SK-N-MC (cell line): ENCODE measurements around the gene RIMKLB.
"Not testable (repeated sequence)": the region's sequence is repeated elsewhere in the genome, so short reads cannot be mapped to it uniquely, and the experiment has no call there.

ENCODE experiments used
- DNase-seq: peaks from one replicate; pipeline ENCODE4 v3.0.0-alpha.2; 2011; ENCODE audit warnings: low read depth, low spot score
- H3K27ac ChIP-seq: fragments of 200-600 bp; sonication (generic); 2 replicates; pipeline ENCODE4 v1.5.1; 2016; ENCODE audit warnings: mixed run types
- H3K36me3 ChIP-seq: fragments of 200-600 bp; sonication (generic); 2 replicates; pipeline ENCODE4 v1.6.1; 2017; ENCODE audit warnings: antibody characterized with exemption, low read length, mixed read lengths; ENCODE audit not compliant: insufficient read depth
- H3K4me3 ChIP-seq: fragments of 200-600 bp; sonication (generic); 2 replicates; pipeline ENCODE4 v1.5.1; 2016
- H3K9ac ChIP-seq: fragments of 200-600 bp; sonication (generic); 2 replicates; pipeline ENCODE4 v1.8.0; 2017; ENCODE audit warnings: mixed run types, mixed read lengths; ENCODE audit not compliant: insufficient read length
- H3K9me3 ChIP-seq: fragments of 200-600 bp; sonication (generic); 2 replicates; pipeline ENCODE4 v1.6.1; 2017; ENCODE audit warnings: low read depth, mild to moderate bottlenecking, antibody characterized with exemption, low read length, moderate library complexity, mixed read lengths
- EZH2 ChIP-seq: fragments of 200-600 bp; sonication (generic); IDR thresholded peaks from one replicate; pipeline ENCODE4 v1.6.1; 2017; ENCODE audit warnings: antibody characterized with exemption
- FOXP2 ChIP-seq: optimal IDR thresholded peaks from 2 replicates; pipeline ENCODE3; 2011; ENCODE audit warnings: mild to moderate bottlenecking, moderate library complexity; ENCODE audit not compliant: insufficient read depth; ENCODE audit errors: extremely low read length, control extremely low read depth
- POLR2AphosphoS5 ChIP-seq: IDR thresholded peaks from 2 replicates; pipeline ENCODE4 v1.6.1; 2012; ENCODE audit warnings: mild to moderate bottlenecking, low read depth, low read length, borderline replicate concordance

Gene RIMKLB

GRCh38 chr12:8722286-8722800 is 24.6 kb downstream of the RIMKLB start:
- no peak for TF ChIP-seq POLR2AphosphoS5
- TF ChIP-seq FOXP2: no peak
- TF ChIP-seq EZH2: no peak
- H3K9me3 ChIP-seq: no peaks in the 10 kb centered on the region
- no peak overlapping the region for H3K9ac ChIP-seq
- peaks cover 73% of the 10 kb centered on the region for H3K36me3 ChIP-seq
- no peak for DNase-seq
- no peak overlapping the region for H3K27ac ChIP-seq
- no peak overlapping the region for H3K4me3 ChIP-seq

GRCh38 chr12:8734873-8735381 is 37.1 kb downstream of the RIMKLB start:
- Histone ChIP-seq H3K9me3 (no peaks in the 10 kb centered on the region), H3K4me3 (no peak overlapping the region), H3K27ac (no peak overlapping the region), H3K9ac (no peak overlapping the region), H3K36me3 (peaks cover 25% of the 10 kb centered on the region)
- no peak for TF ChIP-seq EZH2
- no peak for TF ChIP-seq FOXP2
- no peak for TF ChIP-seq POLR2AphosphoS5
- no peak for DNase-seq

- DNase-seq: no peak
- Histone ChIP-seq H3K9me3 (no peaks in the 10 kb centered on the region), H3K36me3 (peaks cover 40% of the 10 kb centered on the region), H3K4me3 (no peak overlapping the region), H3K27ac (no peak overlapping the region), H3K9ac (no peak overlapping the region)
- TF ChIP-seq EZH2: no peak
- no peak for TF ChIP-seq POLR2AphosphoS5
- no peak for TF ChIP-seq FOXP2
These were observed 44.7 kb downstream of the RIMKLB start for GRCh38 chr12:8742501-8742900.

GRCh38 chr12:8743121-8743520 is 45.3 kb downstream of the RIMKLB start:
- not testable (repeated sequence) for DNase-seq, H3K9ac ChIP-seq, H3K4me3 ChIP-seq, H3K9me3 ChIP-seq, H3K27ac ChIP-seq
- H3K36me3 ChIP-seq: peaks cover 38% of the 10 kb centered on the region

GRCh38 chr12:8745631-8746030 is 47.8 kb downstream of the RIMKLB start:
- not testable (repeated sequence) for H3K27ac ChIP-seq, H3K4me3 ChIP-seq, H3K9ac ChIP-seq, H3K9me3 ChIP-seq, DNase-seq
- peaks cover 26% of the 10 kb centered on the region for H3K36me3 ChIP-seq

GRCh38 chr12:8746046-8746445 is 48.3 kb downstream of the RIMKLB start:
- DNase-seq: no peak
- TF ChIP-seq POLR2AphosphoS5 (no peak), EZH2 (no peak), FOXP2 (no peak)
- H3K36me3 ChIP-seq: peaks cover 29% of the 10 kb centered on the region
- H3K4me3 ChIP-seq: no peak overlapping the region
- H3K9me3 ChIP-seq: no peaks in the 10 kb centered on the region
- H3K9ac ChIP-seq: no peak overlapping the region
- H3K27ac ChIP-seq: no peak overlapping the region

- DNase-seq, H3K27ac ChIP-seq, H3K9me3 ChIP-seq, H3K4me3 ChIP-seq, H3K9ac ChIP-seq: not testable (repeated sequence)
- peaks cover 42% of the 10 kb centered on the region for H3K36me3 ChIP-seq
These were observed 62.3 kb downstream of the RIMKLB start for GRCh38 chr12:8760076-8760475.

- H3K9ac ChIP-seq, DNase-seq, H3K9me3 ChIP-seq, H3K4me3 ChIP-seq, H3K27ac ChIP-seq: not testable (repeated sequence)
- peaks cover 23% of the 10 kb centered on the region for H3K36me3 ChIP-seq
These were observed 64.9 kb downstream of the RIMKLB start for GRCh38 chr12:8762701-8763100.

- not testable (repeated sequence) for H3K9ac ChIP-seq, DNase-seq, H3K4me3 ChIP-seq, H3K27ac ChIP-seq, H3K36me3 ChIP-seq, H3K9me3 ChIP-seq
These were observed 68.3 kb downstream of the RIMKLB start for GRCh38 chr12:8766121-8766520.

- H3K4me3 ChIP-seq: no peak overlapping the region
- peaks cover 34% of the 10 kb centered on the region for H3K36me3 ChIP-seq
- H3K9me3 ChIP-seq: no peaks in the 10 kb centered on the region
- no peak overlapping the region for H3K9ac ChIP-seq
- no peak for DNase-seq
- no peak overlapping the region for H3K27ac ChIP-seq
- no peak for TF ChIP-seq FOXP2
- no peak for TF ChIP-seq EZH2
- no peak for TF ChIP-seq POLR2AphosphoS5
These were observed 72.7 kb downstream of the RIMKLB start for GRCh38 chr12:8770499-8770898.
